Measurements from ENCODE around the gene PDE4B.

PDE4B gene

DNA sequence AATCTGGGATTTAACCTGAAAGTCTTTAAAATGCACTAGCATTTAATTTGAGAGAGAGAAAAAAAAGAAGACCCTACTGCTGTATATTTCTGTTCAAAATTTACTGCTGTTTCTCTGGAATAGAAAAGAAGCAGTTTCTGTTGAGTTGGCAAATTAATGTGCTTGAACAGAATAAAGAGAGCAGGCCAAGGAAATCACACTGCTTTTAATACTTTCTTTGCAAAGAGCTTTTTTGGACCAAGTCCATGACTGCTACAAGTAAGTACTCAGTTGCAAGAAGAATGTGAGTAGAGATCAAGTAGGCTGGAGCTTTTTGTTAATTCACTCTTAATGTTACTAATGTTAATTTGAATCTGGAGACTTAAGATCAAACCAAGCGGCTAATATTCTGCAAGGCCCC lies 405.1 kb downstream of the PDE4B start:
- TF ChIP-seq, protein P1, sequence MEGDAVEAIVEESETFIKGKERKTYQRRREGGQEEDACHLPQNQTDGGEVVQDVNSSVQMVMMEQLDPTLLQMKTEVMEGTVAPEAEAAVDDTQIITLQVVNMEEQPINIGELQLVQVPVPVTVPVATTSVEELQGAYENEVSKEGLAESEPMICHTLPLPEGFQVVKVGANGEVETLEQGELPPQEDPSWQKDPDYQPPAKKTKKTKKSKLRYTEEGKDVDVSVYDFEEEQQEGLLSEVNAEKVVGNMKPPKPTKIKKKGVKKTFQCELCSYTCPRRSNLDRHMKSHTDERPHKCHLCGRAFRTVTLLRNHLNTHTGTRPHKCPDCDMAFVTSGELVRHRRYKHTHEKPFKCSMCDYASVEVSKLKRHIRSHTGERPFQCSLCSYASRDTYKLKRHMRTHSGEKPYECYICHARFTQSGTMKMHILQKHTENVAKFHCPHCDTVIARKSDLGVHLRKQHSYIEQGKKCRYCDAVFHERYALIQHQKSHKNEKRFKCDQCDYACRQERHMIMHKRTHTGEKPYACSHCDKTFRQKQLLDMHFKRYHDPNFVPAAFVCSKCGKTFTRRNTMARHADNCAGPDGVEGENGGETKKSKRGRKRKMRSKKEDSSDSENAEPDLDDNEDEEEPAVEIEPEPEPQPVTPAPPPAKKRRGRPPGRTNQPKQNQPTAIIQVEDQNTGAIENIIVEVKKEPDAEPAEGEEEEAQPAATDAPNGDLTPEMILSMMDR (IDR thresholded peaks at IDR 0.05; ENCODE audit: extremely low read depth, missing control alignments), result no peak
- no peak for DNase-seq (ENCODE audit: low spot score)

DNA sequence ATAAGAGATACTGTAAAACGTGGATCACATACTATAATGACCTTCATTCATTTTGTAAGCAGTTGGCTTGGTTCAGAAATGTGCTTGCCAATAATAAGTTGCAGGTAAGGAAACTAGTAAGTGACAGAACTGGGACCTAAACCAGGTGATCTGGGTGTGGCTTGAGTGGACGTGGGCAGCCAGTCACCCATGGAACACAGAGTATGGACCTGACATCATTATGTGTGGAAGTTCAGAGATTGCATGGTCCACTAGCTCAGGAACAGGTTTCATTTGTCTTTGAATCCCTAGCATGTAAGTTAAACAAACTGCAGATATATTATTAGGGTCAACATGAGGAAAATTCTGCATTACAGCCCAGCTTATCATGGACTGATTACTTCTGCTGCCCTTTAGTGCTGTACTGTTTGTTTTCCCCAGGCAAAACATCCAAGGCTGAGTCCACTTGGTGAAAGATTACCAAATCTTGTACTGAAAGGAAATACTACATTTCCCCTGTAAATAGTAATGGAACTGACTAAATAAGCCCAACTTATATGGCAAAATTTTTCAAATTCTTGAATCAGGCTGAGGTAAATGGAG lies 414.0 kb downstream of the PDE4B start:
- DNase-seq (ENCODE audit: low spot score), result no peak
- TF ChIP-seq, protein P1 (IDR thresholded peaks at IDR 0.05; ENCODE audit: extremely low read depth, missing control alignments), result no peak

DNA sequence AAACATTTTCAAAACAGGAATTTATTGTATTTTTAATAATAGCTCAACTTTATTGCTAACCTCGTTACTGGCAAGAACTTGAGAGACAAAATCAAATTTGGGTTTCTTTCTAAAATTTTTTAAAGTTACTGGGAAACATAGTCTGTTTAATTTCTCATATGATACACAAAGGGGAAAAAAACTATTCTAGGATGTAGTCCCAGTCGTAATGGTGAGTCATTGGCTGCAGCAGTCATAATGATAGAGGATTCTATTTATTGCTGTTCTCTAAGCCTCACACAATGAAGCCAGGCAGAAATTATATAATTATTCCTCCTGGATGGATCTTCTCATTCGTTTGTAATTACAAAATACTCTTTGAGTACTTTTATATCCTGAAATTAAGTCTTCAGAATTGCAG lies 414.8 kb downstream of the PDE4B start:
- DNase-seq (ENCODE audit: low spot score), result no peak
- TF ChIP-seq, protein P1 (IDR thresholded peaks at IDR 0.05; ENCODE audit: extremely low read depth, missing control alignments), result no peak

DNA sequence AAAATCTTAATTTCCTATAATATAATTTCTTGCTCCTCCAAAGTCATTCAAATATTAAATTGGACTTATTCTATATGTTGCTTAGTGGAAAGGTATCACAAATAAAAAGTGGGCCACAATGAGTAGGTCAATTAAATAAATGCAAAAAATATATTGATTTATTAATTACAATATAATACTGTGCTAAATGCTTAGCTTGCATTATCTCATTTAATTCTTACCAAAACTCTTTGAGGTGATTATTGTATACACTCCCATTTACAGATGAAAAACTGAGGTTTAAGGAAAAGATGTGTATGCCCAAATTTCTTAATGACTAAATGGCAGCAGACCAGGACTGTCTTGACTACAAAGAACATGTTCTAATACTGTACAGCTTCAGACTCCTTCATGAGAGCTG lies 415.9 kb downstream of the PDE4B start:
- no peak for DNase-seq (ENCODE audit: low spot score)
- TF ChIP-seq, protein P1 (IDR thresholded peaks at IDR 0.05; ENCODE audit: extremely low read depth, missing control alignments), result no peak

DNA sequence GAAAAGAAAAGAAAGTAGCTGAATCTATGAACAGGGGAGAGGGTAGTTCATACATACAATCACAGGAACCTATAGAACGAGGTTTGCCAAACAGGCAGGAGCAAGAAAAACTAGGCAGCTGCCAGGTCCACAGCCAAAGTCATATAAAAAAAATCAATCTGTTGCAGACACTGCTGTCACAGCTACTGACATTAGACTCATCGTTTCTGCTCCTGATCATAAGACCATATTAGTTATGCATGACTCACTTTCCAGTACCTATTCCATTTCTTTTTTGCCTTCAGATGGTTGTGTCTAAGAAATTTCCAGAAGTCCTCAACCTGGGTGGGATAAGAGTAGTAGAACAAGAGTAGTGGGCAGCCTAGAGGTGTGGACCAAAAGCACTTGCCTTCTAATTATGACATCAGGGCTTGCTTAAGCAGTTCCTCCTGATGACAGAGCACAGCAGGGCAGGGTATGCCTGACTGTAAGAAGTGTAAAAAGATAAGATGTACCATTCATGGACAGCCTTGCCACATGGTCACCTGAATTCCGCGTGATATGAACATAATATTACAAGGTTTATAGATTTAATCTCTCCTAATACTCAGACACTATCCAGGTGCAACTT lies 418.0 kb downstream of the PDE4B start:
- DNase-seq (ENCODE audit: low spot score), result no peak
- TF ChIP-seq, protein P1 (IDR thresholded peaks at IDR 0.05; ENCODE audit: extremely low read depth, missing control alignments), result no peak

DNA sequence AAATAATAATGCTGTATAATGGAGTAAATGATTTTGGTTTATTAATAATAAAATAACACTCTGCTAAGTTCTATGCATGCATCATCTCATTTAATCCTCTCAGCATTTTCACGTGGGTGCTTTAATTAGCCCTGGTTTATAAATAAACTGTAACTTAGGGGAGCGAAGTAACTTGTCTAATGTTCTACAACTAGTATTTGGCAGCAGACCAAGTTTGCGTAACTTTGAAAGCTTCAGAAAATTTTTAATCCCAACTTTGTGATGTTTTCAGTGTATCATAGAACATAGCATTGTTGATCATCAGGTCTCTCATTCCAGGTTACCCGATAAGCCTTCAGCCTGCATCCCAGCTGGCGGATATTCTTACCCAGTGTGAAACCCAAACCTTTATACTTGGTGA lies 418.8 kb downstream of the PDE4B start:
- no peak for DNase-seq (ENCODE audit: low spot score)
- TF ChIP-seq, protein P1 (IDR thresholded peaks at IDR 0.05; ENCODE audit: extremely low read depth, missing control alignments), result no peak

DNA sequence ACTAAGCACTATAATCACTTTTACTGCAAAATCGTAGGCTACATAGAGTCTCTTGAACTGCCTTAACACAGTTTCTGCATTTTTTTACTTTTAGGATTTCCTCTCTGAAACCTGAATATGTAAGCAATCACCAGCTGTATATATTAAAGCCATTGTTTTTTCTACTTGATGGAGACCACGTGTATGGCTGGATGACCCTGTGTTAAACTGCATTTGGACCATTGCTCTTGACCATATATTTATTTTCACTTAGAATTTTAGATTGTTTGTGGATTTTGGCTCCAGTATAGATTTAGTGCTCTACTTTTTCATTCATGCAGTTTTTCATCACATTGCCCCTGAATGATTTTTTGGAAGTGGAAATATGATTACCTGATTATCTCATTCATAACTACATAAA lies 420.8 kb downstream of the PDE4B start:
- DNase-seq (ENCODE audit: low spot score), result no peak
- TF ChIP-seq, protein P1 (IDR thresholded peaks at IDR 0.05; ENCODE audit: extremely low read depth, missing control alignments), result no peak

Measured in GM20000 (cell line).